ENCODE data around the gene RTN4RL2.

RTN4RL2 gene

DNA sequence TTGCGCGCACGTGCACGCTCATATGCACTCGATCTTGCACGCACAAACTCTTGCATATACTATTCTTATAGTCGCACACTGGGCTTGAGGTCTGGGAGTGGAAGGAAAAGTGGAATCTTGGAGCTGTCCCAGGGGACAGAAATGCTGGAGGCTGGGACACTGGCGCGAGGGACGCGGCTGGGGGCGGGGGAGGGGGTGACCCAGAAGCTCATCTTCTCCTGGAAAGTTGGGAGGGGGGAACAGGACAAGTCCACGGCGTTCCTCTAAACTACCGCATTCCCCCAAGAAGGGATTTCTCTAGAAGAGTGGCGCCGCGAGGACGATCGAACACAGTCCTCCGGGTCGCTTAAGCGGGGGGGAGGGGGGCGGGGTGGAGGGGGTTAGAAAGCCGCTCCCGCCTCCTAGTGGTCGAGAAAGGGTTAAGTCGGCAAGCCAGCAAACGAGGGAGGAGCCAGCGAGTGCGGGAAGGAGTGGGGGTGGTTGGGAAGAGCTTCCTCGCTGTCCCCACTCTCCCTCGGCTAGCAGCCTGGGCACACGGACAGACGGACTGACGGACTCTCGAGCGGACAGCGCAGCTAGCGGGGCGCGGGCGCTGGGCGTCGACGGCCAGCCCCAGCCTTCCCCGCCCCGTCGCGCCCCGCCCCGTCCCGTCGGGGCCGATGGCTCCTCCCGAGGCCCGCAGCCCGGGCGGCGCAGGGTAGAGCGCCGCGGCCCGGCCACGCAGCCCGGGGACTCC lies at the start of gene RTN4RL2:
RTN4RL2 (plus strand) TSS at position 507 of the 736 bp plus-strand sequence. CDS start 338 bp downstream, outside the sequence.
- Histone ChIP-seq H3K4me1 (ENCODE audit: control insufficient read depth, insufficient read depth, low read length) (peaks cover 6% of the 10 kb centered on the region), H3K4me3 (ENCODE audit: low read length) (peak within 1 kb of the TSS; percentile 55), H3K9ac (ENCODE audit: low read length) (no peak within 1 kb of the TSS), H3K36me3 (ENCODE audit: control insufficient read depth, insufficient read depth, low read length) (no peaks in the 10 kb centered on the region), H3K27me3 (ENCODE audit: control insufficient read depth, insufficient read depth, low read length) (peaks cover 35% of the 10 kb centered on the region), H3K27ac (ENCODE audit: low read depth, low read length) (no peak within 1 kb of the TSS)

DNA sequence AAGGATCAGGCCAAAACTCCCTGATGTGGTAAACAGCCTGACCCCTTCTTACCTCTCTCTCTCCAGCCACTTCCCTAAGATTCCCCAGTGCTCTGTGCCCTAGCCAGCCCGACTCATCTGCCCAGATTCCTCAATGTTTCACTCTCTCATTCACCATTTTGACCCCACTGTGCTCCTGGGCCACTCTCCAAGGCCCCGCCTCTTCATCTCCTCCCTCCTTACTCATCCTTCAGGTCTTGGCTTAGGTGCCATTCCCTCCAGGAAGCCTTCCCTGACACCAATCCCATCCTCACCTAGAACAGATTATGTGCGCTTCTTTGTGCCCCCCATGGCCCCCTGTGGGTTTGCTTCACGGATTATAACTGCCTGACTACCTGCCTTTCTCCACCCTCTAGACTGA lies 46.6 kb upstream of the RTN4RL2 start:
- H3K4me1 ChIP-seq (ENCODE audit: control insufficient read depth, insufficient read depth, low read length), result no peaks in the 10 kb centered on the region
- no peak overlapping the region for H3K27ac ChIP-seq (ENCODE audit: low read depth, low read length)
- no peak overlapping the region for H3K9ac ChIP-seq (ENCODE audit: low read length)
- H3K4me3 ChIP-seq (ENCODE audit: low read length), result no peak overlapping the region
- no peaks in the 10 kb centered on the region for H3K27me3 ChIP-seq (ENCODE audit: control insufficient read depth, insufficient read depth, low read length)
- H3K36me3 ChIP-seq (ENCODE audit: control insufficient read depth, insufficient read depth, low read length), result peaks cover 29% of the 10 kb centered on the region

- H3K27ac ChIP-seq (ENCODE audit: low read depth, low read length), result no peak overlapping the region
- H3K36me3 ChIP-seq (ENCODE audit: control insufficient read depth, insufficient read depth, low read length), result peaks cover 29% of the 10 kb centered on the region
Measured at GRCh38 chr11:57414612-57415212, 45.6 kb upstream of the RTN4RL2 start.

DNA sequence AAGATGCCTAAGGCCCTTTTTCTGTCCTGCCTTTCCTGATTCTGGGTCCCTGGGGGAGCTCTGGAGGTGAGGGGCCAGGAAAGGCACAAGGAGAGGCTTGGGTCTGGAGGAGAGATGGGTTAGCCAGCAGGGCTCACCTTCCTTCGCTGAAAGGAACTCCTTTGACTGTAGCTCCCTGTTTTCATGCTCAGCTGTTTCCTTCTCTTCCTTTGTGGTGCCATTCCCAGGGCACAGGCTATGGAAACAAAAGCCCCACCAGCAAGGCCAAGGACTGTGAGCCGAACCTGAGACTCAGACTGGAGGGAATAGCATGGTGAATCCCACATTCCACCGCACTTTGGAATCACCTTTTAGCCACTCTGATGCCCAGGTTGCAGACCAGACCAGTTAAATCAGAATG lies 43.9 kb upstream of the RTN4RL2 start:
- no peak overlapping the region for H3K9ac ChIP-seq (ENCODE audit: low read length)
- no peaks in the 10 kb centered on the region for H3K4me1 ChIP-seq (ENCODE audit: control insufficient read depth, insufficient read depth, low read length)
- no peak overlapping the region for H3K4me3 ChIP-seq (ENCODE audit: low read length)
- no peaks in the 10 kb centered on the region for H3K27me3 ChIP-seq (ENCODE audit: control insufficient read depth, insufficient read depth, low read length)
- H3K27ac ChIP-seq (ENCODE audit: low read depth, low read length), result no peak overlapping the region
- H3K36me3 ChIP-seq (ENCODE audit: control insufficient read depth, insufficient read depth, low read length), result peaks cover 29% of the 10 kb centered on the region

More at GRCh38 chr11:57414612-57415212, 45.6 kb upstream of the RTN4RL2 start:
- Histone ChIP-seq H3K4me3 (ENCODE audit: low read length) (no peak overlapping the region), H3K9ac (ENCODE audit: low read length) (no peak overlapping the region), H3K27me3 (ENCODE audit: control insufficient read depth, insufficient read depth, low read length) (no peaks in the 10 kb centered on the region), H3K4me1 (ENCODE audit: control insufficient read depth, insufficient read depth, low read length) (no peaks in the 10 kb centered on the region)

GRCh38 chr11:57417056-57417455 lies 43.3 kb upstream of the RTN4RL2 start:
- no peaks in the 10 kb centered on the region for H3K4me1 ChIP-seq (ENCODE audit: control insufficient read depth, insufficient read depth, low read length)
- peaks cover 29% of the 10 kb centered on the region for H3K36me3 ChIP-seq (ENCODE audit: control insufficient read depth, insufficient read depth, low read length)
- no peak overlapping the region for H3K9ac ChIP-seq (ENCODE audit: low read length)
- no peak overlapping the region for H3K4me3 ChIP-seq (ENCODE audit: low read length)
- no peaks in the 10 kb centered on the region for H3K27me3 ChIP-seq (ENCODE audit: control insufficient read depth, insufficient read depth, low read length)
- no peak overlapping the region for H3K27ac ChIP-seq (ENCODE audit: low read depth, low read length)

- no peak overlapping the region for H3K27ac ChIP-seq (ENCODE audit: low read depth, low read length)
- no peak overlapping the region for H3K9ac ChIP-seq (ENCODE audit: low read length)
- H3K4me1 ChIP-seq (ENCODE audit: control insufficient read depth, insufficient read depth, low read length), result no peaks in the 10 kb centered on the region
- H3K36me3 ChIP-seq (ENCODE audit: control insufficient read depth, insufficient read depth, low read length), result peaks cover 29% of the 10 kb centered on the region
- H3K4me3 ChIP-seq (ENCODE audit: low read length), result no peak overlapping the region
- no peaks in the 10 kb centered on the region for H3K27me3 ChIP-seq (ENCODE audit: control insufficient read depth, insufficient read depth, low read length)
Measured at GRCh38 chr11:57418131-57418530, 42.2 kb upstream of the RTN4RL2 start.

GRCh38 chr11:57419146-57419545 lies 41.2 kb upstream of the RTN4RL2 start:
- peaks cover 23% of the 10 kb centered on the region for H3K36me3 ChIP-seq (ENCODE audit: control insufficient read depth, insufficient read depth, low read length)
- no peak overlapping the region for H3K27ac ChIP-seq (ENCODE audit: low read depth, low read length)
- no peak overlapping the region for H3K4me3 ChIP-seq (ENCODE audit: low read length)

DNA sequence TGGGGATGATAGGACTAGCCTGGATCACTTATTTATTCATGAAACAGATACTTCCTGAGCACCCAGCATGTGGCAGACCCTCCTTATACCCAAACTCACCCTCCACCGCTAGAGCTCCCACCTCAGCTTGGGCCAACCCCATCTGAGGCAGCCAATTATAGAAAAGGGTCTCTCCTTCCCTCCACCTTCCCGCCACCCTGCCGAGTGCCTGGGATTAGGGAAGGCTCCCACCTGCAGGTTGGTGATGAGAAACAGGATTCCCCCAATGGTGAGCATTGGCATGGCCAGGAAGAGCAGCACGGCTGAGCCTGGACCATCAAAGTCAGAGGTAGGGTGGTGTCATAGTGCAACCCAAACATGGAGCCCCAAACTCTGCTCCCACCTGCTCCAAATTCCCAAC lies 39.3 kb upstream of the RTN4RL2 start:
- peaks cover 8% of the 10 kb centered on the region for H3K4me1 ChIP-seq (ENCODE audit: control insufficient read depth, insufficient read depth, low read length)
- no peaks in the 10 kb centered on the region for H3K27me3 ChIP-seq (ENCODE audit: control insufficient read depth, insufficient read depth, low read length)
- H3K27ac ChIP-seq (ENCODE audit: low read depth, low read length), result no peak overlapping the region
- H3K36me3 ChIP-seq (ENCODE audit: control insufficient read depth, insufficient read depth, low read length), result peaks cover 11% of the 10 kb centered on the region
- H3K9ac ChIP-seq (ENCODE audit: low read length), result no peak overlapping the region
- H3K4me3 ChIP-seq (ENCODE audit: low read length), result no peak overlapping the region

More at GRCh38 chr11:57419146-57419545, 41.2 kb upstream of the RTN4RL2 start:
- H3K4me1 ChIP-seq (ENCODE audit: control insufficient read depth, insufficient read depth, low read length), result no peaks in the 10 kb centered on the region
- no peak overlapping the region for H3K9ac ChIP-seq (ENCODE audit: low read length)
- H3K27me3 ChIP-seq (ENCODE audit: control insufficient read depth, insufficient read depth, low read length), result no peaks in the 10 kb centered on the region

- H3K27ac ChIP-seq (ENCODE audit: low read depth, low read length), result no peak overlapping the region
- H3K27me3 ChIP-seq (ENCODE audit: control insufficient read depth, insufficient read depth, low read length), result no peaks in the 10 kb centered on the region
- H3K4me3 ChIP-seq (ENCODE audit: low read length), result no peak overlapping the region
- peaks cover 14% of the 10 kb centered on the region for H3K4me1 ChIP-seq (ENCODE audit: control insufficient read depth, insufficient read depth, low read length)
- H3K9ac ChIP-seq (ENCODE audit: low read length), result no peak overlapping the region
- H3K36me3 ChIP-seq (ENCODE audit: control insufficient read depth, insufficient read depth, low read length), result peaks cover 11% of the 10 kb centered on the region
Measured at GRCh38 chr11:57421805-57422204, 38.5 kb upstream of the RTN4RL2 start.

GRCh38 chr11:57422669-57423068 lies 37.7 kb upstream of the RTN4RL2 start:
- no peaks in the 10 kb centered on the region for H3K27me3 ChIP-seq (ENCODE audit: control insufficient read depth, insufficient read depth, low read length)
- H3K9ac ChIP-seq (ENCODE audit: low read length), result no peak overlapping the region
- no peak overlapping the region for H3K27ac ChIP-seq (ENCODE audit: low read depth, low read length)
- H3K4me3 ChIP-seq (ENCODE audit: low read length), result no peak overlapping the region
- H3K4me1 ChIP-seq (ENCODE audit: control insufficient read depth, insufficient read depth, low read length), result peaks cover 16% of the 10 kb centered on the region
- peaks cover 4% of the 10 kb centered on the region for H3K36me3 ChIP-seq (ENCODE audit: control insufficient read depth, insufficient read depth, low read length)

GRCh38 chr11:57424137-57424791 lies 36.1 kb upstream of the RTN4RL2 start:
- H3K9ac ChIP-seq (ENCODE audit: low read length), result no peak overlapping the region

DNA sequence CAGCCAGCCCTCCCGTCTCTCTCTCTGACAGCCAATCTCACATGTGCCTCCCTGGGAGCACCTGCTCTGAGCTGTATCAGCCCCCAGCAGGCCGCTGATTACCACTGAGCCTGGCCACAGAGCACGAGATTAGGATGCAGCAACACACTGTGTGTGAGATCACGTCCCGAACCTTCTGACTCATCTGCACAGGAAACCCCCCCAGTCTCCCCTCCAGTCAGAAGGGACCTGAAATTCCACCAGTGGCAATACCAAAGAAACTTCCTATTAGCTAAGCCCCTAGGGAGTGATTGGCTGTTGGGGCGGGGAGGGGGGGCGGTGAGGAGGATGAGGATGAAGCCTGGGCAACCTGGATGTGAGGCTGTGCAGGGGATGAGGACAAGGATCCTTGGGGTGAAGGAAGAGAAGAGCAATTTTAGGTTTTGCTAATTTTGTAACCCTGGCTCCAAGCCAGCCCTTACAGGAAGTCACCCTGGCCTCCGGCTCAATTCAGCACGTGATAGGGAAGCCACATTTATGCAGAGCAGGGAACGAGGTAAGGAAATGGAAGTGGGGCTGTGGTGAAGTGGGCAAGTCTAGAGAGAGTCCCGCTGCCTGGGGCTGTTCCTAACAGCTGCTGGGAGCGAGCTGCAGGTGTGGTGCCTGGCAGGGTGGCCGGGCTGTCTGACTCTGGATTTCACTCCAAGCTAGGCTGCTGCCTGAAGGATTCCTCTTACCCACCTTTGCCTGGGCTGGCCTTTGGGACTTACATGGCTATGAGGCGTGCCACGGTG lies 35.4 kb upstream of the RTN4RL2 start:
- Histone ChIP-seq H3K4me3 (ENCODE audit: low read length) (peak overlapping the region; percentile 10), H3K9ac (ENCODE audit: low read length) (no peak overlapping the region), H3K27me3 (ENCODE audit: control insufficient read depth, insufficient read depth, low read length) (no peaks in the 10 kb centered on the region), H3K4me1 (ENCODE audit: control insufficient read depth, insufficient read depth, low read length) (peaks cover 17% of the 10 kb centered on the region), H3K27ac (ENCODE audit: low read depth, low read length) (peak overlapping the region; percentile 75), H3K36me3 (ENCODE audit: control insufficient read depth, insufficient read depth, low read length) (no peaks in the 10 kb centered on the region)

More at GRCh38 chr11:57424137-57424791, 36.1 kb upstream of the RTN4RL2 start:
- Histone ChIP-seq H3K4me3 (ENCODE audit: low read length) (no peak overlapping the region), H3K36me3 (ENCODE audit: control insufficient read depth, insufficient read depth, low read length) (no peaks in the 10 kb centered on the region), H3K4me1 (ENCODE audit: control insufficient read depth, insufficient read depth, low read length) (peaks cover 17% of the 10 kb centered on the region), H3K27ac (ENCODE audit: low read depth, low read length) (peak overlapping the region; percentile 20), H3K27me3 (ENCODE audit: control insufficient read depth, insufficient read depth, low read length) (no peaks in the 10 kb centered on the region)

All from rectal smooth muscle tissue (tissue), 1 donor.